Measurements from ENCODE around the gene TRIM43B.
"Not testable (repeated sequence)": the region's sequence is repeated elsewhere in the genome, so short reads cannot be mapped to it uniquely, and the experiment has no call there.

Gene TRIM43B

GRCh38 chr2:95475025-95475424 is 9.5 kb downstream of the TRIM43B start:
- not testable (repeated sequence) for H4K91ac ChIP-seq (ENCODE audit: low read depth, low read length, poor library complexity); H3K4ac ChIP-seq (ENCODE audit: low read length); H3K4me3 ChIP-seq (ENCODE audit: low read length in 2 of 2); H3K4me1 ChIP-seq (ENCODE audit: control insufficient read depth in 2 of 2, insufficient read depth in 1 of 2, low read depth in 1 of 2, low read length in 2 of 2); H2BK120ac ChIP-seq (ENCODE audit: low read depth, low read length); H2BK5ac ChIP-seq (ENCODE audit: low read length); H3K18ac ChIP-seq (ENCODE audit: low read length); H3K27ac ChIP-seq (replicated peaks; ENCODE audit: low read length); H3K36me3 ChIP-seq (replicated peaks in 1 of 2; ENCODE audit: control insufficient read depth in 2 of 2, insufficient read depth in 2 of 2, low read length in 2 of 2); H3K9me3 ChIP-seq (replicated peaks in 1 of 2; ENCODE audit: control insufficient read depth in 2 of 2, insufficient read depth in 1 of 2, low read depth in 1 of 2, low read length in 2 of 2); DNase-seq (ENCODE audit: low spot score); H2AFZ ChIP-seq (ENCODE audit: low read length); H2AK5ac ChIP-seq (ENCODE audit: low read depth, low read length); H3K4me2 ChIP-seq (ENCODE audit: insufficient read depth, low read length, poor library complexity, severe bottlenecking); H3K14ac ChIP-seq (ENCODE audit: low read length); H2BK15ac ChIP-seq (ENCODE audit: low read length); H3K79me1 ChIP-seq (ENCODE audit: low read depth, low read length); H2BK12ac ChIP-seq (ENCODE audit: low read length); H3K27me3 ChIP-seq (ENCODE audit: control insufficient read depth in 3 of 3, insufficient read depth in 3 of 3, low read depth in 1 of 3, low read length in 3 of 3); H4K8ac ChIP-seq (ENCODE audit: low read depth, low read length); H3K9ac ChIP-seq (ENCODE audit: low read depth, low read length, poor library complexity); H3K23ac ChIP-seq (ENCODE audit: low read depth, low read length, poor library complexity)
- no CpG with 5 or more reads among the region's 3 CpGs for WGBS, 2 donors (ENCODE audit: extremely low coverage in 2 of 2, insufficient read length in 2 of 2, insufficient replicate concordance in 1 of 2)

GRCh38 chr2:95467984-95468383 is 16.6 kb downstream of the TRIM43B start:
- H3K79me1 ChIP-seq (ENCODE audit: low read depth, low read length); DNase-seq (ENCODE audit: low spot score); H3K27me3 ChIP-seq (ENCODE audit: control insufficient read depth in 3 of 3, insufficient read depth in 3 of 3, low read depth in 1 of 3, low read length in 3 of 3); H2BK12ac ChIP-seq (ENCODE audit: low read length); H3K4me1 ChIP-seq (ENCODE audit: control insufficient read depth in 2 of 2, insufficient read depth in 1 of 2, low read depth in 1 of 2, low read length in 2 of 2); H3K9ac ChIP-seq (ENCODE audit: low read depth, low read length, poor library complexity); H3K4me3 ChIP-seq (ENCODE audit: low read length in 2 of 2); H3K23ac ChIP-seq (ENCODE audit: low read depth, low read length, poor library complexity); H3K18ac ChIP-seq (ENCODE audit: low read length); H4K8ac ChIP-seq (ENCODE audit: low read depth, low read length); H3K27ac ChIP-seq (replicated peaks; ENCODE audit: low read length); H3K36me3 ChIP-seq (replicated peaks in 1 of 2; ENCODE audit: control insufficient read depth in 2 of 2, insufficient read depth in 2 of 2, low read length in 2 of 2); H2BK120ac ChIP-seq (ENCODE audit: low read depth, low read length); H2AK5ac ChIP-seq (ENCODE audit: low read depth, low read length); H3K9me3 ChIP-seq (replicated peaks in 1 of 2; ENCODE audit: control insufficient read depth in 2 of 2, insufficient read depth in 1 of 2, low read depth in 1 of 2, low read length in 2 of 2); H2BK5ac ChIP-seq (ENCODE audit: low read length); H4K91ac ChIP-seq (ENCODE audit: low read depth, low read length, poor library complexity); H3K4ac ChIP-seq (ENCODE audit: low read length); H3K14ac ChIP-seq (ENCODE audit: low read length); H2BK15ac ChIP-seq (ENCODE audit: low read length); H3K4me2 ChIP-seq (ENCODE audit: insufficient read depth, low read length, poor library complexity, severe bottlenecking); H2AFZ ChIP-seq (ENCODE audit: low read length): not testable (repeated sequence)
- no CpG with 5 or more reads among the region's 3 CpGs for WGBS, 2 donors (ENCODE audit: extremely low coverage in 2 of 2, insufficient read length in 2 of 2, insufficient replicate concordance in 1 of 2)

GRCh38 chr2:95466572-95466971 is 18.0 kb downstream of the TRIM43B start:
- H3K4me1 ChIP-seq (ENCODE audit: control insufficient read depth in 2 of 2, insufficient read depth in 1 of 2, low read depth in 1 of 2, low read length in 2 of 2); H3K4me2 ChIP-seq (ENCODE audit: insufficient read depth, low read length, poor library complexity, severe bottlenecking); H3K9me3 ChIP-seq (replicated peaks in 1 of 2; ENCODE audit: control insufficient read depth in 2 of 2, insufficient read depth in 1 of 2, low read depth in 1 of 2, low read length in 2 of 2); H3K4ac ChIP-seq (ENCODE audit: low read length); H3K23ac ChIP-seq (ENCODE audit: low read depth, low read length, poor library complexity); H2AK5ac ChIP-seq (ENCODE audit: low read depth, low read length); DNase-seq (ENCODE audit: low spot score); H3K36me3 ChIP-seq (replicated peaks in 1 of 2; ENCODE audit: control insufficient read depth in 2 of 2, insufficient read depth in 2 of 2, low read length in 2 of 2); H2BK120ac ChIP-seq (ENCODE audit: low read depth, low read length); H2AFZ ChIP-seq (ENCODE audit: low read length); H4K91ac ChIP-seq (ENCODE audit: low read depth, low read length, poor library complexity); H3K4me3 ChIP-seq (ENCODE audit: low read length in 2 of 2); H3K27me3 ChIP-seq (ENCODE audit: control insufficient read depth in 3 of 3, insufficient read depth in 3 of 3, low read depth in 1 of 3, low read length in 3 of 3); H2BK5ac ChIP-seq (ENCODE audit: low read length); H3K9ac ChIP-seq (ENCODE audit: low read depth, low read length, poor library complexity); H3K14ac ChIP-seq (ENCODE audit: low read length); H3K27ac ChIP-seq (replicated peaks; ENCODE audit: low read length); H4K8ac ChIP-seq (ENCODE audit: low read depth, low read length); H2BK15ac ChIP-seq (ENCODE audit: low read length); H2BK12ac ChIP-seq (ENCODE audit: low read length); H3K18ac ChIP-seq (ENCODE audit: low read length); H3K79me1 ChIP-seq (ENCODE audit: low read depth, low read length): not testable (repeated sequence)
- WGBS, 2 donors (ENCODE audit: extremely low coverage in 2 of 2, insufficient read length in 2 of 2, insufficient replicate concordance in 1 of 2), result no CpG with 5 or more reads among the region's 2 CpGs

- not testable (repeated sequence) for H2AK5ac ChIP-seq (ENCODE audit: low read depth, low read length); H2BK120ac ChIP-seq (ENCODE audit: low read depth, low read length); H4K8ac ChIP-seq (ENCODE audit: low read depth, low read length); H2BK15ac ChIP-seq (ENCODE audit: low read length); H2BK12ac ChIP-seq (ENCODE audit: low read length); H3K4me1 ChIP-seq (ENCODE audit: control insufficient read depth in 2 of 2, insufficient read depth in 1 of 2, low read depth in 1 of 2, low read length in 2 of 2); H3K9ac ChIP-seq (ENCODE audit: low read depth, low read length, poor library complexity); H2AFZ ChIP-seq (ENCODE audit: low read length); H3K4ac ChIP-seq (ENCODE audit: low read length); H2BK5ac ChIP-seq (ENCODE audit: low read length); H3K27ac ChIP-seq (replicated peaks; ENCODE audit: low read length); DNase-seq (ENCODE audit: low spot score); H3K79me1 ChIP-seq (ENCODE audit: low read depth, low read length); H4K91ac ChIP-seq (ENCODE audit: low read depth, low read length, poor library complexity); H3K23ac ChIP-seq (ENCODE audit: low read depth, low read length, poor library complexity); H3K4me3 ChIP-seq (ENCODE audit: low read length in 2 of 2); H3K9me3 ChIP-seq (replicated peaks in 1 of 2; ENCODE audit: control insufficient read depth in 2 of 2, insufficient read depth in 1 of 2, low read depth in 1 of 2, low read length in 2 of 2); H3K36me3 ChIP-seq (replicated peaks in 1 of 2; ENCODE audit: control insufficient read depth in 2 of 2, insufficient read depth in 2 of 2, low read length in 2 of 2); H3K27me3 ChIP-seq (ENCODE audit: control insufficient read depth in 3 of 3, insufficient read depth in 3 of 3, low read depth in 1 of 3, low read length in 3 of 3); H3K4me2 ChIP-seq (ENCODE audit: insufficient read depth, low read length, poor library complexity, severe bottlenecking); H3K14ac ChIP-seq (ENCODE audit: low read length); H3K18ac ChIP-seq (ENCODE audit: low read length)
- WGBS, 2 donors (ENCODE audit: extremely low coverage in 2 of 2, insufficient read length in 2 of 2, insufficient replicate concordance in 1 of 2), result no CpG with 5 or more reads among the region's 3 CpGs
Measured at GRCh38 chr2:95463292-95463691, 21.3 kb downstream of the TRIM43B start.

All from neuronal stem cell (in vitro differentiated cells).